K562 (cell line): ENCODE data around the gene RGS17. TPM values are rescaled to one million over a fixed set of nuclear protein-coding genes. Genes with fewer than 3 reads are reported as not detected.

Experiments used
- CEBPB ChIP-seq: fragments of 450-650 bp; IDR thresholded peaks from 2 replicates; pipeline ENCODE4 v1.6.1; 2016; ENCODE audit warnings: missing genetic modification characterization, missing compliant biosample characterization
- CHD7 ChIP-seq: fragments of 200-600 bp; sonication (generic); IDR thresholded peaks from one replicate; pipeline ENCODE4 v1.6.1; 2012; ENCODE audit warnings: mild to moderate bottlenecking, low read depth, low read length, inconsistent platforms
- DDX20 ChIP-seq: fragments of 450-650 bp; IDR thresholded peaks from 2 replicates; pipeline ENCODE4 v1.6.1; 2016; ENCODE audit warnings: missing genetic modification characterization, low read depth, mild to moderate bottlenecking, missing compliant biosample characterization, moderate library complexity
- FOXJ2 ChIP-seq: fragments of 200-800 bp; sonication (Bioruptor generic); IDR thresholded peaks from 2 replicates; pipeline ENCODE4 v1.6.1; 2016; ENCODE audit warnings: missing genetic modification characterization, missing compliant biosample characterization
- HEY1 ChIP-seq: fragments of 250-450 bp; sonication (Bioruptor Pico); IDR thresholded peaks from 2 replicates; pipeline ENCODE4 v1.5.0; 2020; ENCODE audit warnings: mild to moderate bottlenecking, moderate library complexity, borderline replicate concordance
- POLR2G ChIP-seq: fragments of 200-400 bp; formaldehyde crosslinking; IDR thresholded peaks from 2 replicates; pipeline ENCODE4 v1.6.1; 2017; ENCODE audit warnings: low read depth, mild to moderate bottlenecking, antibody characterized with exemption, low read length, moderate library complexity
- RCOR1 ChIP-seq, 2 experiments: IDR thresholded peaks; 2 replicates each; pipeline ENCODE4 v1.6.1; 2012; ENCODE audit warnings: low read depth in 2 of 2, low read length in 2 of 2, borderline replicate concordance in 1 of 2, improper control_type of control experiment in 1 of 2
- ZBTB17 ChIP-seq: fragments of 450-650 bp; formaldehyde crosslinking; IDR thresholded peaks from 2 replicates; pipeline ENCODE4 v1.4.0; 2020; ENCODE audit warnings: mild to moderate bottlenecking
- ZNF146 ChIP-seq: IDR thresholded peaks from one replicate; pipeline ENCODE4 v1.6.1; 2018; ENCODE audit warnings: missing compliant biosample characterization; ENCODE audit not compliant: unreplicated experiment
- ZNF592 ChIP-seq: fragments of 450-650 bp; IDR thresholded peaks from 2 replicates; pipeline ENCODE4 v1.6.1; 2017; ENCODE audit warnings: antibody characterized with exemption, mild to moderate bottlenecking
- ZNF695 ChIP-seq: fragments of 450-650 bp; formaldehyde crosslinking; IDR thresholded peaks from 2 replicates; pipeline ENCODE4 v1.4.0; 2020; ENCODE audit warnings: mild to moderate bottlenecking, moderate library complexity
- polyA plus RNA-seq, 8 experiments: library from polyadenylated mRNA; depleted of rRNA in 4 of 8; stranded (reverse) in 5 of 8; unstranded in 3 of 8; fragments of >200 nt; fragmentation: Nextera tagmentation in 2 of 8; fragmentation: Illumina TruSeq in 1 of 8; extraction: Ambion mirVana in 2 of 8; extraction: Trizol in 1 of 8; gene quantifications; 2 replicates each; pipeline versions ENCODE4 v1.2.1 to v1.2.3, GENCODE V29; 2011 to 2014; ENCODE audit warnings: inconsistent platforms in 1 of 8, missing spikeins in 1 of 8
- total RNA-seq, 7 experiments: library from RNA; depleted of rRNA in 6 of 7; stranded (reverse); fragments of >200 nt in 6 of 7; fragmentation: Illumina TruSeq in 2 of 7; extraction: Trizol in 2 of 7; gene quantifications; 2 replicates each; pipeline versions ENCODE4 v1.2.1 to v1.2.3, GENCODE V29; 2011 to 2021; ENCODE audit warnings: low replicate concordance in 1 of 7

Gene RGS17
- total and polyA plus RNA-seq, 9 of the 15 experiments (the other 6 are each of a cell fraction or from before 2014, with no cell fraction given) = 0.01 to 0.14 (median 0.08) TPM; not detected in 6

- TF ChIP-seq POLR2G (peak; percentile 37; the same call in 1 of the 2 replicates), FOXJ2 (tag) (no peak), HEY1 (CRISPR knock-in tag) (no peak), ZBTB17 (no peak), ZNF695 (CRISPR knock-in tag) (no peak), DDX20 (tag) (no peak), CEBPB (tag) (no peak), ZNF146 (CRISPR knock-in tag) (no peak), CHD7 (no peak), ZNF592 (no peak), RCOR1 (IDR thresholded peaks at IDR 0.05; ENCODE audit: borderline replicate concordance in 1 of 2, low read depth in 2 of 2, low read length in 2 of 2) (no peak)
These were observed 150.4 kb downstream of the RGS17 start (continued) for GRCh38 chr6:152980656-152981055.
